H1 (cell line): ENCODE measurements around the gene CACNA1A. TPM values are rescaled to one million over a fixed set of nuclear protein-coding genes. Genes with fewer than 3 reads are reported as not detected.

Experiments used
- CHD7 ChIP-seq: fragments of 300-600 bp; sonication (generic); IDR thresholded peaks from 2 replicates; pipeline ENCODE4 v1.7.1; 2012; ENCODE audit warnings: low read length, moderate library complexity, mild to moderate bottlenecking, inconsistent platforms; ENCODE audit not compliant: insufficient replicate concordance
- CTBP2 ChIP-seq: IDR thresholded peaks from 2 replicates; pipeline ENCODE4 v1.7.0; 2011; ENCODE audit warnings: borderline replicate concordance, mild to moderate bottlenecking, moderate library complexity, mixed read lengths, low read length; ENCODE audit not compliant: insufficient read depth, insufficient read length
- KDM4A ChIP-seq: IDR thresholded peaks from one replicate; pipeline ENCODE4 v1.7.1; 2012; ENCODE audit warnings: low read depth, mild to moderate bottlenecking, moderate library complexity, low read length, inconsistent platforms; ENCODE audit not compliant: severe bottlenecking
- POU5F1 ChIP-seq: IDR thresholded peaks from 2 replicates; pipeline ENCODE4 v1.6.1; 2011; ENCODE audit warnings: low read depth, mild to moderate bottlenecking, low read length, moderate library complexity
- TCF12 ChIP-seq: IDR thresholded peaks from 2 replicates; pipeline ENCODE4 v1.6.1; 2011; ENCODE audit warnings: low read depth, mild to moderate bottlenecking, low read length
- YY1 ChIP-seq: IDR thresholded peaks from 2 replicates; pipeline ENCODE4 v1.6.1; 2011; ENCODE audit warnings: low read depth, mild to moderate bottlenecking, low read length
- polyA plus RNA-seq, 7 experiments: library from polyadenylated mRNA; depleted of rRNA in 3 of 7; stranded (reverse) in 5 of 7; unstranded in 2 of 7; fragments of >200 nt in 5 of 7; fragments of 200-250 nt in 2 of 7; gene quantifications; 1 replicate in 5 of 7; 2 replicates in 1 of 7; 4 replicates in 1 of 7; pipeline versions ENCODE4 v1.2.1 to v1.2.3, GENCODE V29; 2011 to 2013; ENCODE audit warnings: missing spikeins in 2 of 7, mixed read lengths in 2 of 7
- total RNA-seq: library from RNA; stranded (reverse); fragmentation: NEBNext Ultra II Directional; extraction: Animal tissue kit (Norgen Biotek cat#: 25700); gene quantifications from 2 replicates; pipeline ENCODE4 v1.2.1, GENCODE V29; 2021

Gene CACNA1A
- total and polyA plus RNA-seq, 2 of the 8 experiments (the other 6 are each of a cell fraction or from before 2014, with no cell fraction given) = 10.7 to 25.3 TPM

GRCh38 chr19:13270514-13271105 is 235.7 kb downstream of the CACNA1A start (continued):
- TF ChIP-seq CHD7 = no peak
- TF ChIP-seq POU5F1 = no peak
- no peak for TF ChIP-seq CTBP2
- TF ChIP-seq KDM4A = no peak
- TF ChIP-seq TCF12 = no peak
- TF ChIP-seq YY1 = no peak
- TF ChIP-seq, all 59 proteins: peak for 0
